HG02678 (cell line): Measurements from ENCODE around the gene FAF1.
A peak's percentile ranks its signal among the peaks of the same experiment; 100 is the strongest.

Experiments
- ATAC-seq: cut with Tn5 transposase; IDR thresholded peaks from one replicate; pipeline ENCODE4 v1.9.1; 2021; ENCODE audit warnings: mild to moderate bottlenecking, moderate library complexity; ENCODE audit not compliant: unreplicated experiment

Gene FAF1

GRCh38 chr1:50516056-50516455 is 444.0 kb downstream of the FAF1 start:
- no peak for ATAC-seq

- no peak for ATAC-seq
These were observed 452.0 kb downstream of the FAF1 start for GRCh38 chr1:50508040-50508586.

GRCh38 chr1:50505427-50505826 is 454.6 kb downstream of the FAF1 start:
- ATAC-seq, result no peak

GRCh38 chr1:50503515-50503914 is 456.6 kb downstream of the FAF1 start:
- no peak for ATAC-seq

GRCh38 chr1:50502147-50502546 is 457.9 kb downstream of the FAF1 start:
- peak; percentile 56 for ATAC-seq

- ATAC-seq, result no peak
These were observed 463.1 kb downstream of the FAF1 start for GRCh38 chr1:50497007-50497406.

GRCh38 chr1:50493710-50494109 is 466.4 kb downstream of the FAF1 start:
- no peak for ATAC-seq

- no peak for ATAC-seq
These were observed 467.9 kb downstream of the FAF1 start for GRCh38 chr1:50492142-50492541.

- ATAC-seq, result no peak
These were observed 468.9 kb downstream of the FAF1 start for GRCh38 chr1:50491142-50491541.

GRCh38 chr1:50490640-50491039 is 469.4 kb downstream of the FAF1 start:
- no peak for ATAC-seq

GRCh38 chr1:50488876-50489275 is 471.2 kb downstream of the FAF1 start:
- no peak for ATAC-seq

- ATAC-seq, result no peak
These were observed 471.7 kb downstream of the FAF1 start for GRCh38 chr1:50488356-50488755.

- no peak for ATAC-seq
These were observed 472.3 kb downstream of the FAF1 start for GRCh38 chr1:50487725-50488124.

GRCh38 chr1:50481142-50481736 is 478.8 kb downstream of the FAF1 start:
- no peak for ATAC-seq

- peak; percentile 76 for ATAC-seq
These were observed 483.3 kb downstream of the FAF1 start for GRCh38 chr1:50476800-50477199.

GRCh38 chr1:50474859-50475809 is 484.9 kb downstream of the FAF1 start:
- no peak for ATAC-seq

GRCh38 chr1:50473513-50473912 is 486.6 kb downstream of the FAF1 start:
- ATAC-seq, result no peak

- ATAC-seq, result no peak
These were observed 488.1 kb downstream of the FAF1 start for GRCh38 chr1:50471967-50472366.

GRCh38 chr1:50462964-50463363 is 497.1 kb downstream of the FAF1 start:
- ATAC-seq, result no peak

GRCh38 chr1:50458507-50458906 is 501.6 kb downstream of the FAF1 start:
- no peak for ATAC-seq

GRCh38 chr1:50454911-50455310 is 505.2 kb downstream of the FAF1 start:
- no peak for ATAC-seq

GRCh38 chr1:50453266-50453665 is 506.8 kb downstream of the FAF1 start:
- ATAC-seq, result no peak
